GM10248 (cell line): ENCODE results near the gene FILIP1.
"Not testable (repeated sequence)": the region's sequence is repeated elsewhere in the genome, so short reads cannot be mapped to it uniquely, and the experiment has no call there.

ENCODE experiments used
- CTCF ChIA-PET: fragments of 300-600 bp; sonication (Branson Sonifier 250); formaldehyde crosslinking; extraction: SDS; loops from one replicate; lab custom pipeline; 2021; ENCODE audit warnings: antibody characterized with exemption; lab: Yijun Ruan, JAX
- POLR2A ChIA-PET: fragments of 350-650 bp; sonication (Branson Sonifier 250); formaldehyde crosslinking; extraction: SDS; loops from one replicate; lab custom pipeline; 2020; ENCODE audit warnings: antibody characterized with exemption; lab: Yijun Ruan, JAX
- DNase-seq: peaks from one replicate; pipeline ENCODE4 v3.0.0; 2012; ENCODE audit errors: extremely low spot score
- CTCF ChIP-seq: IDR thresholded peaks from 2 replicates; pipeline ENCODE4 v1.5.1; 2012; ENCODE audit warnings: mild to moderate bottlenecking, low read depth; ENCODE audit errors: extremely low read depth, missing control alignments, control extremely low read depth

FILIP1 gene

GRCh38 chr6:75458895-75459294 lies 34.7 kb downstream of the FILIP1 start:
- TF ChIP-seq CTCF = no peak
- POLR2A ChIA-PET = no interaction called here
- CTCF ChIA-PET = interaction anchor here (0.9 to 1.6 kb wide), 2 partner anchors 8 to 20 kb away, joined by 4 to 7 read pairs; no protein-coding TSS in a partner anchor
- no peak for DNase-seq

- DNase-seq = no peak
- ChIA-PET CTCF (no interaction called here), POLR2A (no interaction called here)
- TF ChIP-seq CTCF = no peak
Measured at GRCh38 chr6:75450903-75451302, 42.7 kb downstream of the FILIP1 start.

- ChIA-PET POLR2A (no interaction called here), CTCF (interaction anchor here (0.9 to 1.6 kb wide), 2 partner anchors 11 to 148 kb away, joined by 3 read pairs; no protein-coding TSS in a partner anchor)
- no peak for DNase-seq
- TF ChIP-seq CTCF = no peak
Measured at GRCh38 chr6:75449630-75450206, 43.9 kb downstream of the FILIP1 start.

- CTCF ChIA-PET = interaction anchor here (0.7 to 1.5 kb wide), 5 partner anchors 10 to 54 kb away, joined by 3 to 4 read pairs (median 3); no protein-coding TSS in a partner anchor
- POLR2A ChIA-PET = no interaction called here
- TF ChIP-seq CTCF = no peak
- no peak for DNase-seq
Measured at GRCh38 chr6:75446241-75446880, 47.2 kb downstream of the FILIP1 start.

- TF ChIP-seq CTCF = no peak
- POLR2A ChIA-PET = no interaction called here
- DNase-seq = no peak
- CTCF ChIA-PET = interaction anchor here (0.7 to 2.6 kb wide), 7 partner anchors 9 to 56 kb away, joined by 3 to 8 read pairs (median 3); no protein-coding TSS in a partner anchor
Measured at GRCh38 chr6:75445738-75446137, 47.9 kb downstream of the FILIP1 start.

GRCh38 chr6:75444899-75445298 lies 48.7 kb downstream of the FILIP1 start:
- CTCF ChIA-PET = interaction anchor here (0.9 to 2.6 kb wide), 5 partner anchors 11 to 76 kb away, joined by 3 to 8 read pairs (median 3); no protein-coding TSS in a partner anchor
- TF ChIP-seq CTCF = no peak
- POLR2A ChIA-PET = no interaction called here
- DNase-seq = no peak

- DNase-seq, POLR2A ChIA-PET, CTCF ChIA-PET: not testable (repeated sequence)
Measured at GRCh38 chr6:75441883-75442282, 51.7 kb downstream of the FILIP1 start.

- POLR2A ChIA-PET, DNase-seq, CTCF ChIA-PET: not testable (repeated sequence)
Measured at GRCh38 chr6:75441479-75441878, 52.1 kb downstream of the FILIP1 start.
